HG03442 (cell line): ENCODE measurements around the gene KCNH2.

ENCODE experiments used
- ATAC-seq: cut with Tn5 transposase; IDR thresholded peaks from one replicate; pipeline ENCODE4 v1.9.1; 2021; ENCODE audit warnings: mild to moderate bottlenecking, moderate library complexity; ENCODE audit not compliant: unreplicated experiment

KCNH2 gene

DNA sequence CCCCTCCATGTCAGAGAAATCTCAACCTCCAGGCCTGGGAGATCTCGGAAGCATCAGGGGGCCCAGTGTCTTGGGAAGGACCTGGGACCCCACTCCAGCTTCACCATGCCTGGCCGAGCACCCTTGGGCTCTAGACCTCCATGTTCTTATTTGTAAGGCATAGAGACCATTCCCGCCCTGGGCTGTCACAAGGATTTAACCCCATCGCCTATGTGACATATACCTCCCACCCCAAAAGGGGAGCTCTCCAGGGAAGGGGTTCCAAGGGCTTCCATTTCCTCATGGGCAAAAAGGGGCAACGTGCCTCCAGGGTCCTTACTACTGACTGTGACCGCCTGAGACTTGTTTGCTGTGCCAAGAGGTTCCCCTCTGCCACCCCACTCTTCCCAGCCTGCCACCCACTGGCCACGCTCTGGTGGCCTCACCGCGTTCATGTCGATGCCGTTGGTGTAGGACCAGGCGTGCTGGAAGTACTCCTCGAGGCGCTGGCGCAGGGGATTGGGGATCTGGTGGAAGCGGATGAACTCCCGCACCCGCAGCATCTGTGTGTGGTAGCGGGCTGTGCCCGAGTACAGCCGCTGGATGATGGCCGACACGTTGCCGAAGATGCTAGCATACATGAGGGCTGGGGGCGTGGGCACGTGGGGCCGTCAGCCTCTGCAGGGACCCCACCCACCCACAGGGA is 27.5 kb downstream of the KCNH2 start:
- ATAC-seq = no peak

- ATAC-seq = no peak
These were observed 28.1 kb downstream of the KCNH2 start for GRCh38 chr7:150949971-150950491.

DNA sequence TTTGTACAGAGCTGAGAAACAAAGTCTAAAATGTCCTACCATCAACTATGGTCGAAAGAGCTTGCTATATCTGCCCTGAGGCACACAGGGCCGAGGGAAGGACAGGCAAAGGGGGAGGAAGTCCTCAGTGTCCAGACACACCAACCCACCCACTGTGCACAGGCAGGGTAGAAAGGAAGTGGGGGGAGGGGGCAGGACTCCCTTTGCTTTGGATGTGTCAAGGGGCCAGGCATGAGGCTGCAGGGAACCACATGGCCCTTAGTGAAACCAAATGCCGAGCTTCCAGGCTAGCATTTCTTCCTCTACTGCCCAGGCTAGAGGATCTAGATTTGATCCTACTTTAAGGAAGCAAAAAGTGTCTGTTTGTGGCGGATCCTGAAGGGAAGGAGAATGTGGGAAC is 28.6 kb downstream of the KCNH2 start:
- ATAC-seq = no peak

GRCh38 chr7:150948791-150949251 is 29.3 kb downstream of the KCNH2 start:
- ATAC-seq = no peak

- no peak for ATAC-seq
These were observed 30.1 kb downstream of the KCNH2 start for GRCh38 chr7:150947761-150948651.

GRCh38 chr7:150947241-150947745 is 30.8 kb downstream of the KCNH2 start:
- ATAC-seq = no peak

- ATAC-seq = no peak
These were observed 31.5 kb downstream of the KCNH2 start for GRCh38 chr7:150946421-150947240.

DNA sequence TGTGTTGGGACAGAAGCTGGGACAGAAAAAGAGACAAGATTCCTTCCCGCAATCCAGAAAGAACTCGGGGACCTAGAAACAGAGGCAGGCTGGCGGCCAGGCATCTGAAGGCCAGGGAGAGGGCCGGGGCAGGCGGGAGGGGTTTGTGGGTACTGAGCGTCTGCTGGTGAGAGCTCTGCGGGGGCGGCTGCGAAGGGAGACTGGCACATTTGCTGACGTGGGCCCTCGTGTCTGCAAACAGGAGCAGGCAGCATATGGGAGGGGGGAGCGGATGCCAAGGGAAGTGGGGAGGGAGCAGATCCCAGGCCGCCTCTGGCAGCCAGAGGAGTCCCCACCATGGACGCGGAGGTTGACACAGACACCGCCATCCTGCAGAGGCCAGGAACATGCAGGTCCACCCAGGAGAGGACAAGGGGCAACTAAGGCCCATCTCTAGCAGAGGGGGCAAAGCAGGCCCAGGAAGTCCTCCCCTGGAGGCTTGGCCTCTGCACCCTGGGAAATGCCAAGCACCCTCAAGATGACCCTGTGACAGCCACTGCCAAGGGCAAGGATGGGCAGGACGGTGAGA is 32.2 kb downstream of the KCNH2 start:
- ATAC-seq = no peak

- no peak for ATAC-seq
These were observed 32.8 kb downstream of the KCNH2 start for GRCh38 chr7:150945171-150945852.

GRCh38 chr7:150944066-150945042 is 33.8 kb downstream of the KCNH2 start:
- no peak for ATAC-seq

- ATAC-seq = no peak
These were observed 34.7 kb downstream of the KCNH2 start for GRCh38 chr7:150943453-150943814.

GRCh38 chr7:150942591-150943452 is 35.3 kb downstream of the KCNH2 start:
- ATAC-seq = no peak

DNA sequence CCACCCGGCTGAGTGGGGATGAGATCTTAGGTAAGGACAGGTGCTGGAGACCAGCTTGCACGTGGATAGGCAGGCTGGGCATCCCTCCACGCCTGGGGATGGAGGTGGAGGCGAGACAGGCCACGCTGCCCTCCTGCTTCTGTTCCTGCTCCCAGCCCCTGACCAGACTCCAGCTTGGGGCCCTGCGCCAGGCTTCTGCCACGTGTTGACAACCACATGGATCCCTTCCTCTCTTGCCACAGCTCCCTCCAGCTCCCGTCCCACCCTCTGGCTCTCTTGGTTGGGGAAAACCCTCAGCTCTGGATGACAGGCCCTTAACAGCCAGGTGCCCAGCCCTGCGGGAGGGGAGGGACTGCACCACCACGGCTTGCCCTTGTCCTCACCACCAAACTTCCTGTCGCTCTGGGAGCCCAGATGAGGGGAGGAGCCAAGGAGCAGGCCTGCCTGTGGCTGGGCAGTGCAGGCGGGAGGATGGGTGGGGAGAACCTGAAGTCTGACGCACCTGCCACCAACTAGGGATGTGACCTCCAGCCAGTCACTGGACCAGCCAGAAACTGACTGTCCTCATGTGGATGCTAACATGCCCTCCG is 36.0 kb downstream of the KCNH2 start:
- no peak for ATAC-seq

DNA sequence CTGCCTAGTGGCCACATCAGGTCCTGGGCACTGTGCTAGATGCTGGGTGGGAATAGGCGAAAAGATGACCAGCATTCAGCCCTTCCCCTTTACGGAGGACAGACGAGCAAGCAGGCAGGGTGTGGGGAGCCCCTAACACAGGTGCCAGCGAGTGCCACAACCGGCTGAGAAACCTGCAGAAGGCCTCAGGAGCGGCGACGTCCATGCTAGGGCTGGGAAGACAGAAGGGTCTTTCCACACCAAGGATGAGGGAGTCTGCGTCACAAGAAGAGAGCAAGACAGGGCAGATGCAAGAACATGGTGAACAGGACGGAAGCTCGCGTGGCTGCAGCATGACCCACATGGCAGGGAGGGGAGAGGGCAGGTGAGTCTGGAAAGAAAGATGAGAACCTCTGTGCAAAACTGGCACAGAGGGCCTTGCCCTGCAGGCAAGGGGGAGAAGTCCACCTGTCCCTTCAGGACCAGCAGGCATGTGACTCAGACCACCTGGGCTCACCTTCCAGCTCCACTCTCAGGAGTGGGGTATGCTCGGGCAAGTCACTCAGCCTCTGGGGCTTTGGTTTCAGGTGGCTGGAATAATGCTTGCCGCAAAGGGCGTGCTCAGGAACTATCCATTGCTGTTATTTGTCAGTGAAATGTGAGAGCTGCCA is 36.6 kb downstream of the KCNH2 start:
- no peak for ATAC-seq

- no peak for ATAC-seq
These were observed 37.6 kb downstream of the KCNH2 start for GRCh38 chr7:150940431-150941102.

- no peak for ATAC-seq
These were observed 38.7 kb downstream of the KCNH2 start for GRCh38 chr7:150939466-150939865.
